ENCODE data around the gene ANKRD65.

DNA sequence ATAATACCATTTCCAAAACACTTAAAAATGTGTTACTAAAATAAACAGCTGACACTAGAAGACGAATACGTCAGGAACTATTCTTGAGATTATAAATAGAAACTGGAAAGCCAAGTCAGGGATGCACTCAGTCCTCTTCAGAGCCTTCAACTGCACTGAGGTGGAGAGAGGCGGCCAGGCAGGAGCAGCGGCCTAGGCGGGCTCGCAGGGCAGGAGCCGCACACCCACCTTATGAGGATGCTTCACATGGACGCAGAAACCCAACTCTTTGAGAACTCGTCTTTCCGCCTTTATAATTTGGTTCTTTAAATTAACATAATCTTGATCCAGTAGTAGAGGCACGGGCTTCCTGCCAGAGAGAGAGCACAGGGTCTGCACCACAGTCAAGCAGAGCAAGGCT is 25.9 kb downstream of the ANKRD65 start:
- TF ChIP-seq, protein P1, sequence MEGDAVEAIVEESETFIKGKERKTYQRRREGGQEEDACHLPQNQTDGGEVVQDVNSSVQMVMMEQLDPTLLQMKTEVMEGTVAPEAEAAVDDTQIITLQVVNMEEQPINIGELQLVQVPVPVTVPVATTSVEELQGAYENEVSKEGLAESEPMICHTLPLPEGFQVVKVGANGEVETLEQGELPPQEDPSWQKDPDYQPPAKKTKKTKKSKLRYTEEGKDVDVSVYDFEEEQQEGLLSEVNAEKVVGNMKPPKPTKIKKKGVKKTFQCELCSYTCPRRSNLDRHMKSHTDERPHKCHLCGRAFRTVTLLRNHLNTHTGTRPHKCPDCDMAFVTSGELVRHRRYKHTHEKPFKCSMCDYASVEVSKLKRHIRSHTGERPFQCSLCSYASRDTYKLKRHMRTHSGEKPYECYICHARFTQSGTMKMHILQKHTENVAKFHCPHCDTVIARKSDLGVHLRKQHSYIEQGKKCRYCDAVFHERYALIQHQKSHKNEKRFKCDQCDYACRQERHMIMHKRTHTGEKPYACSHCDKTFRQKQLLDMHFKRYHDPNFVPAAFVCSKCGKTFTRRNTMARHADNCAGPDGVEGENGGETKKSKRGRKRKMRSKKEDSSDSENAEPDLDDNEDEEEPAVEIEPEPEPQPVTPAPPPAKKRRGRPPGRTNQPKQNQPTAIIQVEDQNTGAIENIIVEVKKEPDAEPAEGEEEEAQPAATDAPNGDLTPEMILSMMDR (IDR thresholded peaks at IDR 0.05): no peak
- TF ChIP-seq POLR2A (IDR thresholded peaks at IDR 0.05): no peak
